Adrenal gland (tissue), 12 donors: Measurements from ENCODE around the gene SWAP70. TPM values are rescaled to one million over a fixed set of nuclear protein-coding genes. Genes with fewer than 3 reads are reported as not detected.

Source experiments
- DNase-seq, 7 donors: peaks; one replicate each; pipeline ENCODE4 v3.0.0-alpha.2; 2019 to 2020
- H3K27ac ChIP-seq, 5 donors: fragments of 200-600 bp; sonication (generic) in 4 of 5; 1 replicate in 3 of 5; 2 replicates in 2 of 5; pipeline versions ENCODE4 v1.5.1 to v1.8.0; 2016 to 2020; ENCODE audit warnings: mild to moderate bottlenecking in 1 of 5
- H3K27me3 ChIP-seq: fragments of 200-600 bp; 2 replicates; pipeline ENCODE4 v1.8.0; 2021
- H3K36me3 ChIP-seq, 2 donors: fragments of 200-600 bp; replicated peaks in 1 of 2; 1 replicate in 1 of 2; 2 replicates in 1 of 2; pipeline versions ENCODE4 v1.5.1 to v1.8.0; 2018 to 2022
- H3K4me1 ChIP-seq, 2 donors: fragments of 200-600 bp; replicated peaks in 1 of 2; 1 replicate in 1 of 2; 2 replicates in 1 of 2; pipeline versions ENCODE4 v1.5.1 to v1.8.0; 2018 to 2021
- H3K4me3 ChIP-seq, 4 donors: fragments of 200-600 bp; sonication (generic) in 3 of 4; one replicate each; pipeline ENCODE4 v1.5.1; 2016 to 2018
- H3K9me3 ChIP-seq, 3 donors: fragments of 200-600 bp; sonication (generic) in 1 of 3; replicated peaks in 1 of 3; 1 replicate in 2 of 3; 2 replicates in 1 of 3; pipeline versions ENCODE4 v1.5.1 to v1.8.0; 2016 to 2021
- CTCF ChIP-seq, 6 experiments: fragments of 450-650 bp in 4 of 6; fragments of 200-600 bp in 2 of 6; sonication (generic) in 1 of 6; IDR thresholded peaks; 1 replicate in 5 of 6; 2 replicates in 1 of 6; pipeline versions ENCODE4 v1.5.1 to v1.8.0; 2016 to 2021; ENCODE audit warnings: antibody characterized with exemption in 6 of 6, mild to moderate bottlenecking in 2 of 6, moderate library complexity in 1 of 6
- POLR2A ChIP-seq, 2 donors: fragments of 450-650 bp; IDR thresholded peaks; one replicate each; pipeline ENCODE4 v1.6.1; 2017; ENCODE audit warnings: antibody characterized with exemption in 2 of 2, mild to moderate bottlenecking in 2 of 2, moderate library complexity in 1 of 2
- WGBS, 4 donors: extraction: QIAGEN DNeasy Blood & Tissue Kit in 2 of 4; methylation state at CpG; one replicate each; pipeline versions ENCODE4 v1.1.5 to v1.1.7; 2013 to 2017; 5-methylcytosine and 5-hydroxymethylcytosine counted together
- intact Hi-C, 2 donors: fragments of 100-400 bp; cut with DNase I; formaldehyde crosslinking; loops; one replicate each; pipeline versions ENCODE4 v1.14.1 to v1.15.0; 2022 to 2023
- polyA plus RNA-seq, 3 donors: library from polyadenylated mRNA; stranded (reverse); fragments of 200-250 nt in 2 of 3; fragments of 350-450 nt in 1 of 3; fragmentation: Illumina TruSeq in 1 of 3; extraction: RNeasy Lipid Tissue Mini Kit (QIAGEN cat#74804) in 1 of 3; gene quantifications; one replicate each; pipeline ENCODE4 v1.2.3, GENCODE V29; 2013 to 2014
- total RNA-seq, 9 donors: library from RNA; depleted of rRNA in 4 of 9; stranded (reverse); fragments of >200 nt in 4 of 9; fragments of 120-200 nt in 1 of 9; fragmentation: NEBNext Ultra II Directional in 1 of 9; extraction: Animal tissue kit (Norgen Biotek cat#: 25700) in 1 of 9; gene quantifications; one replicate each; pipeline versions ENCODE4 v1.1.0 to v1.2.4, GENCODE V29; 2013 to 2023
- donor health status: healthy with polysubstance abuse.
- donor health status: Bipolar disorder and iron deficiency.
- donor health status: DM: yes; HTN: yes; CAD: no.
- donor health status: DM: no; HTN: no; CAD: no.
- donor health status: DM: no; HTN: no; CAD: no.
- donor health status: DM: yes; HTN: yes; CAD: no.

The SWAP70 gene
- total and polyA plus RNA-seq, 12 donors: 6.5 to 23.5 (median 17.0) TPM

GRCh38 chr11:9763301-9763700 is 99.4 kb downstream of the SWAP70 start:
- WGBS, 4 donors: 85 to 96% (median 88%) methylated on average over 1 of the region's 1 CpG
- TF ChIP-seq POLR2A (IDR thresholded peaks at IDR 0.05) (no peak), CTCF (IDR thresholded peaks at IDR 0.05) (no peak)
- H3K27ac ChIP-seq: peak overlapping the region in 1 of 5 donors; percentile 5
- H3K4me3 ChIP-seq: no peak overlapping the region
- H3K36me3 ChIP-seq: no peaks in the 10 kb centered on the region
- H3K27me3 ChIP-seq: no peaks in the 10 kb centered on the region
- no peaks in the 10 kb centered on the region for H3K9me3 ChIP-seq
- intact Hi-C loops: no loop called here
- no peak for DNase-seq
- peaks cover 12 to 24% of the 10 kb centered on the region in 2 donors for H3K4me1 ChIP-seq

GRCh38 chr11:9765320-9766101 is 101.6 kb downstream of the SWAP70 start:
- Histone ChIP-seq H3K9me3 (no peaks in the 10 kb centered on the region), H3K4me3 (no peak overlapping the region), H3K36me3 (no peaks in the 10 kb centered on the region), H3K27me3 (no peaks in the 10 kb centered on the region), H3K4me1 (peaks cover 0 to 7% of the 10 kb centered on the region in 2 donors), H3K27ac (peak overlapping the region in 3 of 5 donors; percentile 3 to 81 (median 60))
- intact Hi-C loops: no loop called here
- TF ChIP-seq POLR2A (IDR thresholded peaks at IDR 0.05) (no peak), CTCF (IDR thresholded peaks at IDR 0.05) (no peak)
- DNase-seq: peak in 5 of 7 donors; percentile 18 to 56 (median 41)
- 45 to 64% (median 56%) methylated on average over 3 to 5 of the region's 5 CpGs for WGBS, 4 donors

GRCh38 chr11:9769621-9770020 is 105.7 kb downstream of the SWAP70 start:
- H3K4me1 ChIP-seq: peaks cover 3 to 12% of the 10 kb centered on the region in 2 donors
- H3K27me3 ChIP-seq: no peaks in the 10 kb centered on the region
- no peak for DNase-seq
- TF ChIP-seq POLR2A (IDR thresholded peaks at IDR 0.05): no peak
- no peak for TF ChIP-seq CTCF (IDR thresholded peaks at IDR 0.05)
- 83 to 98% (median 93%) methylated on average over 4 of the region's 4 CpGs for WGBS, 4 donors
- H3K9me3 ChIP-seq: no peaks in the 10 kb centered on the region
- no peak overlapping the region for H3K27ac ChIP-seq
- H3K36me3 ChIP-seq: no peaks in the 10 kb centered on the region
- intact Hi-C loops: no loop called here
- no peak overlapping the region for H3K4me3 ChIP-seq

GRCh38 chr11:9771071-9771511 is 107.2 kb downstream of the SWAP70 start:
- peak in 1 of 7 donors; percentile 31 for DNase-seq
- peak overlapping the region in 1 of 5 donors; percentile 38 for H3K27ac ChIP-seq
- intact Hi-C loops: no loop called here
- H3K9me3 ChIP-seq: no peaks in the 10 kb centered on the region
- H3K27me3 ChIP-seq: no peaks in the 10 kb centered on the region
- 85 to 94% (median 92%) methylated on average over 1 of the region's 1 CpG for WGBS, 4 donors
- peaks cover 5 to 9% of the 10 kb centered on the region in 2 donors for H3K4me1 ChIP-seq
- TF ChIP-seq CTCF (IDR thresholded peaks at IDR 0.05) (no peak), POLR2A (IDR thresholded peaks at IDR 0.05) (no peak)
- H3K36me3 ChIP-seq: no peaks in the 10 kb centered on the region
- no peak overlapping the region for H3K4me3 ChIP-seq
